HepG2 (cell line): ENCODE data around the gene MICALL2. TPM values are rescaled to one million over a fixed set of nuclear protein-coding genes. Genes with fewer than 3 reads are reported as not detected.
A peak's percentile ranks its signal among the peaks of the same experiment; 100 is the strongest.

ENCODE experiments used
- BORCS8-MEF2B ChIP-seq: sonication (generic); formaldehyde crosslinking; IDR thresholded peaks from 2 replicates; pipeline ENCODE4 v1.8.0; 2022; ENCODE audit warnings: mild to moderate bottlenecking, missing genetic modification reagents
- EHMT2 ChIP-seq: fragments of 200-600 bp; sonication (generic); IDR thresholded peaks from 2 replicates; pipeline ENCODE4 v1.7.0; 2017; ENCODE audit warnings: antibody characterized with exemption, low read depth, low read length, borderline replicate concordance
- FOXC1 ChIP-seq: sonication (generic); formaldehyde crosslinking; IDR thresholded peaks from 2 replicates; pipeline ENCODE4 v1.8.0; 2022; ENCODE audit warnings: mild to moderate bottlenecking, missing genetic modification reagents, borderline replicate concordance
- RFX3 ChIP-seq: IDR thresholded peaks from 2 replicates; pipeline ENCODE4 v1.6.1; 2016; ENCODE audit warnings: missing biosample characterization, missing genetic modification reagents
- SMC3 ChIP-seq: IDR thresholded peaks from 2 replicates; pipeline ENCODE4 v1.6.1; 2011; ENCODE audit warnings: low read length, improper control_type of control experiment
- SNAPC2 ChIP-seq: sonication (generic); formaldehyde crosslinking; IDR thresholded peaks from 2 replicates; pipeline ENCODE4 v1.8.1; 2022; ENCODE audit warnings: mild to moderate bottlenecking, missing genetic modification reagents
- ZBTB1 ChIP-seq: sonication (generic); formaldehyde crosslinking; IDR thresholded peaks from 2 replicates; pipeline ENCODE4 v1.4.0; 2020; ENCODE audit warnings: missing genetic modification reagents, borderline replicate concordance
- ZKSCAN5 ChIP-seq: sonication (generic); formaldehyde crosslinking; IDR thresholded peaks from 2 replicates; pipeline ENCODE4 v1.5.1; 2020; ENCODE audit warnings: mild to moderate bottlenecking, missing genetic modification reagents
- ZNF24 ChIP-seq: fragments of 450-650 bp; IDR thresholded peaks from 2 replicates; pipeline ENCODE4 v1.6.1; 2017; ENCODE audit warnings: antibody characterized with exemption, mild to moderate bottlenecking
- ZNF256 ChIP-seq: sonication (generic); formaldehyde crosslinking; conservative IDR thresholded peaks from 2 replicates; pipeline ENCODE4 v1.4.0; 2020; ENCODE audit warnings: missing genetic modification reagents
- ZNF3 ChIP-seq: IDR thresholded peaks from 2 replicates; pipeline ENCODE4 v1.7.0; 2017; ENCODE audit warnings: inconsistent platforms
- ZNF331 ChIP-seq: sonication (generic); formaldehyde crosslinking; IDR thresholded peaks from 2 replicates; pipeline ENCODE4 v1.4.0; 2020; ENCODE audit warnings: missing genetic modification reagents
- ZNF552 ChIP-seq: sonication (generic); formaldehyde crosslinking; IDR thresholded peaks from 2 replicates; pipeline ENCODE4 v1.9.0; 2022; ENCODE audit warnings: missing genetic modification reagents, mild to moderate bottlenecking, borderline replicate concordance
- ZNF660 ChIP-seq: sonication (generic); formaldehyde crosslinking; IDR thresholded peaks from 2 replicates; pipeline ENCODE4 v1.5.1; 2020; ENCODE audit warnings: mild to moderate bottlenecking, low read depth, missing genetic modification reagents, borderline replicate concordance
- ZNF775 ChIP-seq: sonication (generic); formaldehyde crosslinking; IDR thresholded peaks from 2 replicates; pipeline ENCODE4 v1.4.0; 2020; ENCODE audit warnings: missing genetic modification reagents, mild to moderate bottlenecking, moderate library complexity, borderline replicate concordance
- ZNF777 ChIP-seq: sonication (generic); formaldehyde crosslinking; IDR thresholded peaks from 2 replicates; pipeline ENCODE4 v1.4.0; 2020; ENCODE audit warnings: missing genetic modification reagents
- ZSCAN21 ChIP-seq: sonication (generic); formaldehyde crosslinking; IDR thresholded peaks from 2 replicates; pipeline ENCODE4 v1.8.0; 2022; ENCODE audit warnings: mild to moderate bottlenecking, missing genetic modification reagents, moderate library complexity, borderline replicate concordance
- polyA plus RNA-seq, 8 experiments: library from polyadenylated mRNA; depleted of rRNA in 3 of 8; stranded (reverse) in 7 of 8; unstranded in 1 of 8; fragments of >200 nt; fragmentation: Illumina TruSeq in 4 of 8; extraction: Trizol in 4 of 8; gene quantifications; 2 replicates each; pipeline versions ENCODE4 v1.2.1 to v1.2.3, GENCODE V29; 2011 to 2016; ENCODE audit warnings: low read depth in 4 of 8, missing spikeins in 1 of 8, mixed read lengths in 1 of 8; ENCODE audit not compliant: insufficient read depth in 1 of 8
- total RNA-seq, 5 experiments: library from RNA; depleted of rRNA; stranded (reverse); fragments of >200 nt; fragmentation: Illumina TruSeq; extraction: Trizol; gene quantifications; 2 replicates each; pipeline ENCODE4 v1.2.3, GENCODE V29; 2016; ENCODE audit warnings: low read depth in 1 of 5
- TF ChIP-seq, protein P1 (sequence below): sonication (generic); formaldehyde crosslinking; IDR thresholded peaks from 2 replicates; pipeline ENCODE4 v1.8.1; 2022; ENCODE audit warnings: low read depth, mild to moderate bottlenecking, missing genetic modification reagents
- TF ChIP-seq, protein P2 (sequence below): sonication (generic); formaldehyde crosslinking; IDR thresholded peaks from 2 replicates; pipeline ENCODE4 v1.5.0; 2020; ENCODE audit warnings: missing genetic modification reagents, mild to moderate bottlenecking, borderline replicate concordance
- TF ChIP-seq, protein P3 (sequence below): sonication (generic); formaldehyde crosslinking; IDR thresholded peaks from 2 replicates; pipeline ENCODE4 v1.4.0; 2020; ENCODE audit warnings: missing genetic modification reagents, borderline replicate concordance
- TF ChIP-seq, protein P4 (sequence below): IDR thresholded peaks from 2 replicates; pipeline ENCODE4 v1.6.1; 2012; ENCODE audit warnings: low read length, improper control_type of control experiment
- TF ChIP-seq, protein P5 (sequence below): sonication (generic); formaldehyde crosslinking; IDR thresholded peaks from 2 replicates; pipeline ENCODE4 v1.4.0; 2020; ENCODE audit warnings: low read depth, mild to moderate bottlenecking, missing genetic modification reagents

MICALL2 gene
- total and polyA plus RNA-seq, 2 of the 13 experiments (the other 11 are each of a cell fraction or from before 2014, with no cell fraction given) = 5.8 to 12.4 TPM

DNA sequence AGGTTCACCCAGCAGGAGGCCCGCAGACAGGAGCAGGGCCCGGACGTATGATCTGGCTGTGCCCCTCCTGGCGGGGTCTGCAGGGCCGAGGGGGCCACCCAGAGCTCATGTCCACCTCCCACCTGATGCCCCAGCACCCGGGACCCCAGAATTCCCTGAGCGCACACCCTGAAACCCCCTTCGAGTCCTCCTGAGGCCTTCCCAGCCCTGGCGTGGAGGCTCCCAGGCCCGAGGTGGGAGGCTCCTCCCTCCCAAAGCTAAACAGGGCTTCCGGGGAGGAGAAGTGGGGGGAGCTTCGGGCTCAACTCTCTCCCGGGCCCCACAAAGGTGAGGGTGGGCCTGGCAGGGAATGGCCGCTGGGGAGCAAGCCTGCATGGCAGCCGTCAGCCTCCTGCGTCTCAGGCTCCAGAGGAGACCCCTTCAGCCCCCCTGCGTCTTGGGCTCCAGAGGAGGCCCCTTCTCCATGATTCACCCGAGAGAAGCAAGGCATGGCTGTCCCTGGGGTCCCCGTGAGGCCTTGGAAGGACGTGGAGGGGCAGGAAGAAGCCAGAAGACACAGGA is 30.2 kb downstream of the MICALL2 start (continued):
- TF ChIP-seq, protein P1, sequence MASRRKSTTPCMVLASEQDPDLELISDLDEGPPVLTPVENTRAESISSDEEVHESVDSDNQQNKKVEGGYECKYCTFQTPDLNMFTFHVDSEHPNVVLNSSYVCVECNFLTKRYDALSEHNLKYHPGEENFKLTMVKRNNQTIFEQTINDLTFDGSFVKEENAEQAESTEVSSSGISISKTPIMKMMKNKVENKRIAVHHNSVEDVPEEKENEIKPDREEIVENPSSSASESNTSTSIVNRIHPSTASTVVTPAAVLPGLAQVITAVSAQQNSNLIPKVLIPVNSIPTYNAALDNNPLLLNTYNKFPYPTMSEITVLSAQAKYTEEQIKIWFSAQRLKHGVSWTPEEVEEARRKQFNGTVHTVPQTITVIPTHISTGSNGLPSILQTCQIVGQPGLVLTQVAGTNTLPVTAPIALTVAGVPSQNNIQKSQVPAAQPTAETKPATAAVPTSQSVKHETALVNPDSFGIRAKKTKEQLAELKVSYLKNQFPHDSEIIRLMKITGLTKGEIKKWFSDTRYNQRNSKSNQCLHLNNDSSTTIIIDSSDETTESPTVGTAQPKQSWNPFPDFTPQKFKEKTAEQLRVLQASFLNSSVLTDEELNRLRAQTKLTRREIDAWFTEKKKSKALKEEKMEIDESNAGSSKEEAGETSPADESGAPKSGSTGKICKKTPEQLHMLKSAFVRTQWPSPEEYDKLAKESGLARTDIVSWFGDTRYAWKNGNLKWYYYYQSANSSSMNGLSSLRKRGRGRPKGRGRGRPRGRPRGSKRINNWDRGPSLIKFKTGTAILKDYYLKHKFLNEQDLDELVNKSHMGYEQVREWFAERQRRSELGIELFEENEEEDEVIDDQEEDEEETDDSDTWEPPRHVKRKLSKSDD (CRISPR knock-in tag) = no peak
- TF ChIP-seq BORCS8-MEF2B (CRISPR knock-in tag) = no peak
- no peak for TF ChIP-seq FOXC1 (CRISPR knock-in tag)
- no peak for TF ChIP-seq SMC3
- no peak for TF ChIP-seq ZNF331 (CRISPR knock-in tag)
- 0 out of 2 replicates have a peak, but pooled peaks have one; percentile 3 for TF ChIP-seq ZNF256 (CRISPR knock-in tag)
- TF ChIP-seq, protein P2, sequence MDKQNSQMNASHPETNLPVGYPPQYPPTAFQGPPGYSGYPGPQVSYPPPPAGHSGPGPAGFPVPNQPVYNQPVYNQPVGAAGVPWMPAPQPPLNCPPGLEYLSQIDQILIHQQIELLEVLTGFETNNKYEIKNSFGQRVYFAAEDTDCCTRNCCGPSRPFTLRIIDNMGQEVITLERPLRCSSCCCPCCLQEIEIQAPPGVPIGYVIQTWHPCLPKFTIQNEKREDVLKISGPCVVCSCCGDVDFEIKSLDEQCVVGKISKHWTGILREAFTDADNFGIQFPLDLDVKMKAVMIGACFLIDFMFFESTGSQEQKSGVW (CRISPR knock-in tag) = no peak
- no peak for TF ChIP-seq ZKSCAN5 (CRISPR knock-in tag)
- TF ChIP-seq ZNF777 = no peak
- TF ChIP-seq ZNF24 = no peak
- no peak for TF ChIP-seq ZBTB1 (CRISPR knock-in tag)
- TF ChIP-seq EHMT2 = no peak
- TF ChIP-seq ZNF660 = no peak
- TF ChIP-seq ZNF552 (CRISPR knock-in tag) = no peak
- TF ChIP-seq ZNF775 (CRISPR knock-in tag) = no peak
- TF ChIP-seq ZNF3 (CRISPR knock-in tag) = no peak
- no peak for TF ChIP-seq ZSCAN21
- no peak for TF ChIP-seq SNAPC2
- TF ChIP-seq, protein P3, sequence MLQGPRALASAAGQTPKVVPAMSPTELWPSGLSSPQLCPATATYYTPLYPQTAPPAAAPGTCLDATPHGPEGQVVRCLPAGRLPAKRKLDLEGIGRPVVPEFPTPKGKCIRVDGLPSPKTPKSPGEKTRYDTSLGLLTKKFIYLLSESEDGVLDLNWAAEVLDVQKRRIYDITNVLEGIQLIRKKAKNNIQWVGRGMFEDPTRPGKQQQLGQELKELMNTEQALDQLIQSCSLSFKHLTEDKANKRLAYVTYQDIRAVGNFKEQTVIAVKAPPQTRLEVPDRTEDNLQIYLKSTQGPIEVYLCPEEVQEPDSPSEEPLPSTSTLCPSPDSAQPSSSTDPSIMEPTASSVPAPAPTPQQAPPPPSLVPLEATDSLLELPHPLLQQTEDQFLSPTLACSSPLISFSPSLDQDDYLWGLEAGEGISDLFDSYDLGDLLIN (CRISPR knock-in tag) = 0 out of 2 replicates have a peak, but pooled peaks have one; percentile 48
- TF ChIP-seq, protein P4, sequence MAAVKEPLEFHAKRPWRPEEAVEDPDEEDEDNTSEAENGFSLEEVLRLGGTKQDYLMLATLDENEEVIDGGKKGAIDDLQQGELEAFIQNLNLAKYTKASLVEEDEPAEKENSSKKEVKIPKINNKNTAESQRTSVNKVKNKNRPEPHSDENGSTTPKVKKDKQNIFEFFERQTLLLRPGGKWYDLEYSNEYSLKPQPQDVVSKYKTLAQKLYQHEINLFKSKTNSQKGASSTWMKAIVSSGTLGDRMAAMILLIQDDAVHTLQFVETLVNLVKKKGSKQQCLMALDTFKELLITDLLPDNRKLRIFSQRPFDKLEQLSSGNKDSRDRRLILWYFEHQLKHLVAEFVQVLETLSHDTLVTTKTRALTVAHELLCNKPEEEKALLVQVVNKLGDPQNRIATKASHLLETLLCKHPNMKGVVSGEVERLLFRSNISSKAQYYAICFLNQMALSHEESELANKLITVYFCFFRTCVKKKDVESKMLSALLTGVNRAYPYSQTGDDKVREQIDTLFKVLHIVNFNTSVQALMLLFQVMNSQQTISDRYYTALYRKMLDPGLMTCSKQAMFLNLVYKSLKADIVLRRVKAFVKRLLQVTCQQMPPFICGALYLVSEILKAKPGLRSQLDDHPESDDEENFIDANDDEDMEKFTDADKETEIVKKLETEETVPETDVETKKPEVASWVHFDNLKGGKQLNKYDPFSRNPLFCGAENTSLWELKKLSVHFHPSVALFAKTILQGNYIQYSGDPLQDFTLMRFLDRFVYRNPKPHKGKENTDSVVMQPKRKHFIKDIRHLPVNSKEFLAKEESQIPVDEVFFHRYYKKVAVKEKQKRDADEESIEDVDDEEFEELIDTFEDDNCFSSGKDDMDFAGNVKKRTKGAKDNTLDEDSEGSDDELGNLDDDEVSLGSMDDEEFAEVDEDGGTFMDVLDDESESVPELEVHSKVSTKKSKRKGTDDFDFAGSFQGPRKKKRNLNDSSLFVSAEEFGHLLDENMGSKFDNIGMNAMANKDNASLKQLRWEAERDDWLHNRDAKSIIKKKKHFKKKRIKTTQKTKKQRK = no peak
- TF ChIP-seq, protein P5, sequence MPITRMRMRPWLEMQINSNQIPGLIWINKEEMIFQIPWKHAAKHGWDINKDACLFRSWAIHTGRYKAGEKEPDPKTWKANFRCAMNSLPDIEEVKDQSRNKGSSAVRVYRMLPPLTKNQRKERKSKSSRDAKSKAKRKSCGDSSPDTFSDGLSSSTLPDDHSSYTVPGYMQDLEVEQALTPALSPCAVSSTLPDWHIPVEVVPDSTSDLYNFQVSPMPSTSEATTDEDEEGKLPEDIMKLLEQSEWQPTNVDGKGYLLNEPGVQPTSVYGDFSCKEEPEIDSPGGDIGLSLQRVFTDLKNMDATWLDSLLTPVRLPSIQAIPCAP (CRISPR knock-in tag) = no peak
- TF ChIP-seq RFX3 = no peak
